Mesothelial cell of epicardium (in vitro differentiated cells): Measurements from ENCODE around the gene CTDSPL. TPM values are rescaled to one million over a fixed set of nuclear protein-coding genes. Genes with fewer than 3 reads are reported as not detected.

Experiments used
- DNase-seq, 2 experiments: peaks; one replicate each; pipeline ENCODE4 v3.0.0; 2021; ENCODE audit warnings: low spot score in 2 of 2; ENCODE audit not compliant: unreplicated experiment in 2 of 2
- H3K27ac Mint-ChIP-seq: 2 replicates; pipeline ENCODE4 v1.8.0; 2021; ENCODE audit warnings: mixed read lengths
- H3K27me3 Mint-ChIP-seq: 2 replicates; pipeline ENCODE4 v1.8.0; 2021; ENCODE audit warnings: low read depth, mixed read lengths
- H3K36me3 Mint-ChIP-seq: 2 replicates; pipeline ENCODE4 v1.8.0; 2021; ENCODE audit warnings: mixed read lengths
- H3K4me1 Mint-ChIP-seq: 2 replicates; pipeline ENCODE4 v1.8.0; 2021; ENCODE audit warnings: mixed read lengths
- H3K4me3 Mint-ChIP-seq: 2 replicates; pipeline ENCODE4 v1.8.0; 2021; ENCODE audit warnings: mild to moderate bottlenecking, moderate library complexity, mixed read lengths
- H3K9me3 Mint-ChIP-seq: 2 replicates; pipeline ENCODE4 v1.8.0; 2021; ENCODE audit warnings: mixed read lengths
- CTCF ChIP-seq: fragments of 200-600 bp; sonication (generic); IDR thresholded peaks from one replicate; pipeline ENCODE4 v1.5.0; 2021; ENCODE audit warnings: antibody characterized with exemption; ENCODE audit not compliant: unreplicated experiment
- total RNA-seq: library from RNA; stranded (reverse); gene quantifications from 3 replicates; pipeline ENCODE4 v1.2.1, GENCODE V29; 2021

CTDSPL gene
- total RNA-seq, 1 donor from 2014 or later, result 29.9 TPM

- H3K27me3 Mint-ChIP-seq, result no peaks in the 10 kb centered on the region
- peaks cover 2% of the 10 kb centered on the region for H3K36me3 Mint-ChIP-seq
- H3K4me1 Mint-ChIP-seq, result peaks cover 70% of the 10 kb centered on the region
- TF ChIP-seq CTCF, result no peak
- H3K4me3 Mint-ChIP-seq, result no peak overlapping the region
- H3K9me3 Mint-ChIP-seq, result no peaks in the 10 kb centered on the region
- peak overlapping the region; percentile 91 for H3K27ac Mint-ChIP-seq
- no peak for DNase-seq
These were observed 82.7 kb downstream of the CTDSPL start for GRCh38 chr3:37944391-37944842.

DNA sequence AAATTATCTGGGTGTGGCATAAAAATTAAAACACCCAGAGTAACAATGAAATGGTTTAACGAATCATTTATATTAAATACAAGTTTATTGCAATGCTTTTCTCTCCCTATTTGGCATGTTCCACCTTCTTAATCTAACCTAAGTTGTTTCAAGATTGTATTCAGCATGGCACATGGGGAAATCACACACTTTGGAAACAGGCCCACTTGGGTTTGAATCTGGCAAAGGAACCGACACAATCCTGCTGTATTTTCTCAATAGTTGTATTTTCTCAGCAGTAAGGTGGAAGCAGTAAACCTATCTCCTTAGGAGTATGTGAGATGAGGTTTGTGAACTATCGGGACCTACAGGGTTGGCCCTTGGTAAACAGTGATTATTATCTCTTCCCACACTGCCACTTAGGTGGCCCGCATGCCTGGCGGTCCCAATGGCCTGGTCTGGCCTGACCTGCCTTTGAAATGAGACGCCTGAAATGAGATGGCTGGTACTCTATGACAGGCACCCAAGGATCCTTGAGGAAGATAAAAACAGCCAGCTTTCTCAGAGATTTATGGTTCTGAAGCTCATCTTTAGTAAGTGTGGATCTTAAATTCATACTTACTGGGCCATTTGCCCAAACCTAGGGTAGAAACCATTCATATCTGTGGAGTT lies 83.6 kb downstream of the CTDSPL start:
- DNase-seq, result no peak
- no peaks in the 10 kb centered on the region for H3K9me3 Mint-ChIP-seq
- no peaks in the 10 kb centered on the region for H3K27me3 Mint-ChIP-seq
- H3K27ac Mint-ChIP-seq, result peak overlapping the region; percentile 93
- peaks cover 5% of the 10 kb centered on the region for H3K36me3 Mint-ChIP-seq
- H3K4me1 Mint-ChIP-seq, result peaks cover 67% of the 10 kb centered on the region
- H3K4me3 Mint-ChIP-seq, result no peak overlapping the region
- TF ChIP-seq CTCF, result no peak

- Mint-ChIP-seq H3K9me3 (no peaks in the 10 kb centered on the region), H3K4me1 (peaks cover 64% of the 10 kb centered on the region), H3K27me3 (no peaks in the 10 kb centered on the region), H3K27ac (peak overlapping the region; percentile 93), H3K36me3 (peaks cover 10% of the 10 kb centered on the region), H3K4me3 (no peak overlapping the region)
- peak; percentile 50 to 70 for DNase-seq
- no peak for TF ChIP-seq CTCF
These were observed 84.3 kb downstream of the CTDSPL start for GRCh38 chr3:37945807-37946530.

DNA sequence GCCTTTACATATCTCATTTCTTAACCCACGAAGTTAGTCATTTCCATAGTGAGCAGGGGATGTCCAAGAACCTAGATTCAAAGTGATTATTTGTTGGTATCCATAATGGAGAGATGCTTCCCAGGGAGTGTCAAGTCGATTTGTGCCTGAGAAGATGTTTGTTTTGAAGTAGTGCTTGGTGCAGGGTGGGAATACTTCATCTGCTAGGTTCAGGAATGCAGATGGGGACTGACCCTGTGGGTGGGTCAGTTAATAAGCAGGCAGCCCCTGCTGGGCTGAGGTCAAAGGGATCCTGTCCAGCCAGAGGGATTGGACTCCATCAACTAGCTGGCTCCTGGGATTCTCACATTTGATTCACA lies 84.8 kb downstream of the CTDSPL start:
- H3K4me3 Mint-ChIP-seq, result no peak overlapping the region
- no peaks in the 10 kb centered on the region for H3K27me3 Mint-ChIP-seq
- H3K4me1 Mint-ChIP-seq, result peaks cover 58% of the 10 kb centered on the region
- no peaks in the 10 kb centered on the region for H3K9me3 Mint-ChIP-seq
- H3K36me3 Mint-ChIP-seq, result peaks cover 10% of the 10 kb centered on the region
- no peak for TF ChIP-seq CTCF
- no peak for DNase-seq
- peak overlapping the region; percentile 93 for H3K27ac Mint-ChIP-seq

DNA sequence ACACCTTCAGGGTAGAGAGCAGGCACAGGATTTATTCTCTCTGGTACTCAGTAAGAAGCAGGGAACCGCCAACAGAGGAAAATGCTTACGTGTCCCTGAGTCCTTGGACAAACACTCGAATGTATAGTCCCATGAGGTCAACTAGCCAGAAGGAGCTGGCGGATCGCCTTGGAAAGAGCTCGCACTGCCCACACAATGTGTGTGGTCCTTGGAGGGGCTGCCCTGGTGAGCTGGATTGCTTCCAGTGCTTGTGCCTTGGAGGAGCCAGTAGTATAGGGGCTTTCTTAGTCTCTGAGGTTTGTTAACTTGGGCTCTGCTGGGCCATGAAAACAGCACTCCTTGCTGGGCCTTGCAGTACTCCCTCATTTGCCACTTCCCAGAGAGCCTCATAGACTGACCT lies 88.2 kb downstream of the CTDSPL start:
- H3K9me3 Mint-ChIP-seq, result peaks cover 6% of the 10 kb centered on the region
- H3K27ac Mint-ChIP-seq, result no peak overlapping the region
- no peaks in the 10 kb centered on the region for H3K27me3 Mint-ChIP-seq
- no peak for DNase-seq
- peaks cover 27% of the 10 kb centered on the region for H3K4me1 Mint-ChIP-seq
- peaks cover 28% of the 10 kb centered on the region for H3K36me3 Mint-ChIP-seq
- no peak overlapping the region for H3K4me3 Mint-ChIP-seq
- TF ChIP-seq CTCF, result no peak
